B cell (primary cell): ENCODE results near the gene PEPD.

Experiments used
- CTCF ChIP-seq: fragments of 200-600 bp; IDR thresholded peaks from one replicate; pipeline ENCODE4 v1.8.0; 2022; ENCODE audit warnings: antibody characterized with exemption, mild to moderate bottlenecking
- EZH2 ChIP-seq: IDR thresholded peaks from 2 replicates; pipeline ENCODE4 v1.6.1; 2012; ENCODE audit warnings: borderline replicate concordance, low read depth, mild to moderate bottlenecking, moderate library complexity, low read length; ENCODE audit not compliant: insufficient read depth, poor library complexity, severe bottlenecking

- no peak for TF ChIP-seq CTCF
- TF ChIP-seq EZH2 = no peak
Measured at GRCh38 chr19:33394723-33395560, 126.6 kb downstream of the PEPD start.
